Vagina (tissue), 2 donors: ENCODE results near the gene EHMT1. TPM values are rescaled to one million over a fixed set of nuclear protein-coding genes. Genes with fewer than 3 reads are reported as not detected.

Source experiments
- DNase-seq, 2 donors: peaks; one replicate each; pipeline ENCODE4 v3.0.0-alpha.2; 2017; ENCODE audit errors: extremely low spot score in 2 of 2
- H3K27ac ChIP-seq: fragments of 200-600 bp; sonication (generic); one replicate; pipeline ENCODE4 v1.5.1; 2019
- H3K27me3 ChIP-seq: fragments of 200-600 bp; sonication (generic); one replicate; pipeline ENCODE4 v1.5.1; 2019
- H3K36me3 ChIP-seq, 2 donors: fragments of 200-600 bp; sonication (generic); one replicate each; pipeline ENCODE4 v1.5.1; 2017 to 2019
- H3K4me1 ChIP-seq: fragments of 200-600 bp; sonication (generic); one replicate; pipeline ENCODE4 v1.5.1; 2019
- H3K4me3 ChIP-seq, 2 donors: fragments of 200-600 bp; sonication (generic); 1 replicate in 1 of 2; 2 replicates in 1 of 2; pipeline ENCODE4 v1.5.1; 2016 to 2019
- H3K9me3 ChIP-seq: fragments of 200-600 bp; sonication (generic); one replicate; pipeline ENCODE4 v1.5.1; 2019
- POLR2A ChIP-seq, 2 donors: fragments of 450-650 bp; IDR thresholded peaks; one replicate each; pipeline ENCODE4 v1.6.1; 2017; ENCODE audit warnings: antibody characterized with exemption in 2 of 2, mild to moderate bottlenecking in 2 of 2, moderate library complexity in 2 of 2
- POLR2AphosphoS5 ChIP-seq, 2 donors: sonication (generic); formaldehyde crosslinking; IDR thresholded peaks; one replicate each; pipeline ENCODE4 v1.9.0; 2017; ENCODE audit warnings: antibody characterized with exemption in 2 of 2, mild to moderate bottlenecking in 2 of 2, low read depth in 1 of 2; ENCODE audit not compliant: insufficient read depth in 1 of 2
- intact Hi-C: fragments of 100-400 bp; cut with DNase I; formaldehyde crosslinking; loops from one replicate; pipeline ENCODE4 v1.15.1; 2023
- total RNA-seq: library from RNA; depleted of rRNA; stranded (reverse); fragments of >200 nt; gene quantifications from one replicate; pipeline ENCODE4 v1.2.3, GENCODE V29; 2016
- TF ChIP-seq, protein P1 (sequence below), 3 experiments: fragments of 450-650 bp in 2 of 3; fragments of 200-600 bp in 1 of 3; sonication (generic) in 1 of 3; IDR thresholded peaks; one replicate each; pipeline ENCODE4 v1.5.1; 2017 to 2019; ENCODE audit warnings: antibody characterized with exemption in 3 of 3, mild to moderate bottlenecking in 2 of 3, moderate library complexity in 2 of 3

The EHMT1 gene
- total RNA-seq, 1 donor from 2014 or later, result 65.8 TPM

DNA sequence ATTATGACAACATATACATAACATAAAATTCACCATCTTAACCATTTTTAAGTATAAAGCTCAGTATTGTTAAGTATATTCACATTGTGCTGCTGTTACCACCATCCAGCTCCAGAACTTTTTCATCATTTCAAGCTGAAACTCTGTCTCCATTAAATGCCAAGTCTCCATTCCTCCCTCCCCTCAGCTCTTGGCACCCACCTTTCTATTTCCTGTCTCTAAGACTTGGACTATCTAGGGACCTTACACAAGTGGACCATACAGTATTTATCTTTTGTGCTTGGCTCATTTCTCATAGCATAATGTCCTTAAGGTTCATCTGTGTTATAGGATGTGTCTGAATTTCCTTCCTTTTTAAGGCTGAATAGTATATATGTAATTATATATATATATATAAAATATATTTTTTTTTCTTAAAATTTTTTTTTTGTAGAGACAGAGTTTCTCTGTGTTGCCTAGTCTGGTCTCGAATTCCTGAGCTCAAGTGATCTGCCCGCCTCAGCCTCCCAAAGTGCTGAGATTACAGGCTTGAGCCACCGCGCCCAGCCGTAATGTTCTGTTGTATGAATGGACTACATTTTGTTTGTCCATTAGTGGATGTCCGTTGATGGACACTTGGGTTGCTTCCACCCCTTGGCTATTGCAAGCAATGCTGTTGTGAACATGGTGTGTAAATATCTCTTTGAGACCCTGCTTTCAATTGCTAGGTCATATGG lies 72.3 kb downstream of the EHMT1 start:
- intact Hi-C loops, result no loop called here
- no peaks in the 10 kb centered on the region for H3K9me3 ChIP-seq
- H3K36me3 ChIP-seq, result no peaks in the 10 kb centered on the region
- TF ChIP-seq POLR2AphosphoS5 (IDR thresholded peaks at IDR 0.05; ENCODE audit: insufficient read depth in 1 of 2, low read depth in 1 of 2), result no peak
- no peak for TF ChIP-seq POLR2A (IDR thresholded peaks at IDR 0.05)
- TF ChIP-seq, protein P1, sequence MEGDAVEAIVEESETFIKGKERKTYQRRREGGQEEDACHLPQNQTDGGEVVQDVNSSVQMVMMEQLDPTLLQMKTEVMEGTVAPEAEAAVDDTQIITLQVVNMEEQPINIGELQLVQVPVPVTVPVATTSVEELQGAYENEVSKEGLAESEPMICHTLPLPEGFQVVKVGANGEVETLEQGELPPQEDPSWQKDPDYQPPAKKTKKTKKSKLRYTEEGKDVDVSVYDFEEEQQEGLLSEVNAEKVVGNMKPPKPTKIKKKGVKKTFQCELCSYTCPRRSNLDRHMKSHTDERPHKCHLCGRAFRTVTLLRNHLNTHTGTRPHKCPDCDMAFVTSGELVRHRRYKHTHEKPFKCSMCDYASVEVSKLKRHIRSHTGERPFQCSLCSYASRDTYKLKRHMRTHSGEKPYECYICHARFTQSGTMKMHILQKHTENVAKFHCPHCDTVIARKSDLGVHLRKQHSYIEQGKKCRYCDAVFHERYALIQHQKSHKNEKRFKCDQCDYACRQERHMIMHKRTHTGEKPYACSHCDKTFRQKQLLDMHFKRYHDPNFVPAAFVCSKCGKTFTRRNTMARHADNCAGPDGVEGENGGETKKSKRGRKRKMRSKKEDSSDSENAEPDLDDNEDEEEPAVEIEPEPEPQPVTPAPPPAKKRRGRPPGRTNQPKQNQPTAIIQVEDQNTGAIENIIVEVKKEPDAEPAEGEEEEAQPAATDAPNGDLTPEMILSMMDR (IDR thresholded peaks at IDR 0.05), result no peak
- DNase-seq, result no peak
- no peaks in the 10 kb centered on the region for H3K27me3 ChIP-seq
- H3K4me1 ChIP-seq, result peaks cover 59% of the 10 kb centered on the region
- no peak overlapping the region for H3K27ac ChIP-seq
- no peak overlapping the region for H3K4me3 ChIP-seq

- TF ChIP-seq POLR2A (IDR thresholded peaks at IDR 0.05), result no peak
- TF ChIP-seq, protein P1 (IDR thresholded peaks at IDR 0.05), result no peak
- no peak for TF ChIP-seq POLR2AphosphoS5 (IDR thresholded peaks at IDR 0.05; ENCODE audit: insufficient read depth in 1 of 2, low read depth in 1 of 2)
- H3K36me3 ChIP-seq, result no peaks in the 10 kb centered on the region
- H3K4me1 ChIP-seq, result peaks cover 59% of the 10 kb centered on the region
- intact Hi-C loops, result no loop called here
- no peaks in the 10 kb centered on the region for H3K9me3 ChIP-seq
- no peak overlapping the region for H3K27ac ChIP-seq
- H3K27me3 ChIP-seq, result no peaks in the 10 kb centered on the region
- no peak for DNase-seq
- H3K4me3 ChIP-seq, result no peak overlapping the region
Measured at GRCh38 chr9:137691646-137692351, 73.0 kb downstream of the EHMT1 start.

- H3K27ac ChIP-seq, result no peak overlapping the region
- no peak overlapping the region for H3K4me3 ChIP-seq
- TF ChIP-seq POLR2A (IDR thresholded peaks at IDR 0.05), result no peak
- TF ChIP-seq POLR2AphosphoS5 (IDR thresholded peaks at IDR 0.05; ENCODE audit: insufficient read depth in 1 of 2, low read depth in 1 of 2), result no peak
- TF ChIP-seq, protein P1 (IDR thresholded peaks at IDR 0.05), result no peak
- H3K4me1 ChIP-seq, result peaks cover 46% of the 10 kb centered on the region
- no peak for DNase-seq
- H3K27me3 ChIP-seq, result no peaks in the 10 kb centered on the region
- intact Hi-C loops, result no loop called here
- H3K9me3 ChIP-seq, result no peaks in the 10 kb centered on the region
- H3K36me3 ChIP-seq, result no peaks in the 10 kb centered on the region
Measured at GRCh38 chr9:137694236-137694959, 75.6 kb downstream of the EHMT1 start.

GRCh38 chr9:137694962-137695875 lies 76.4 kb downstream of the EHMT1 start:
- DNase-seq, result no peak
- TF ChIP-seq, protein P1 (IDR thresholded peaks at IDR 0.05), result peak in 2 of 3 experiments; percentile 6 to 18
- TF ChIP-seq POLR2A (IDR thresholded peaks at IDR 0.05), result no peak
- H3K36me3 ChIP-seq, result no peaks in the 10 kb centered on the region
- peaks cover 38% of the 10 kb centered on the region for H3K4me1 ChIP-seq
- intact Hi-C loops, result no loop called here
- H3K27me3 ChIP-seq, result no peaks in the 10 kb centered on the region
- H3K4me3 ChIP-seq, result no peak overlapping the region
- H3K9me3 ChIP-seq, result no peaks in the 10 kb centered on the region
- H3K27ac ChIP-seq, result no peak overlapping the region
